K562 (cell line): ENCODE results near the gene LMOD1. TPM values are rescaled to one million over a fixed set of nuclear protein-coding genes. Genes with fewer than 3 reads are reported as not detected.

ENCODE experiments used
- CAMTA2 ChIP-seq: fragments of 250-450 bp; sonication (Bioruptor Pico); conservative IDR thresholded peaks from 2 replicates; pipeline ENCODE4 v1.5.1; 2022
- EP400 ChIP-seq: fragments of 450-650 bp; IDR thresholded peaks from 2 replicates; pipeline ENCODE4 v1.6.1; 2017; ENCODE audit warnings: antibody characterized with exemption, mild to moderate bottlenecking, moderate library complexity
- GATAD2B ChIP-seq: fragments of 450-650 bp; IDR thresholded peaks from 2 replicates; pipeline ENCODE4 v1.6.1; 2017; ENCODE audit warnings: mild to moderate bottlenecking, borderline replicate concordance
- NFE2 ChIP-seq: IDR thresholded peaks from 2 replicates; pipeline ENCODE4 v1.6.1; 2014; ENCODE audit warnings: antibody characterized with exemption, low read depth
- RAD21 ChIP-seq, 2 experiments: fragments of 250-450 bp in 1 of 2; fragments of 450-650 bp in 1 of 2; sonication (Bioruptor Pico) in 1 of 2; formaldehyde crosslinking in 1 of 2; IDR thresholded peaks in 1 of 2; conservative IDR thresholded peaks in 1 of 2; 2 replicates each; pipeline versions ENCODE4 v1.4.0 to v1.8.0; 2020 to 2022; ENCODE audit warnings: mild to moderate bottlenecking in 2 of 2, moderate library complexity in 1 of 2
- SAFB ChIP-seq: fragments of 200-400 bp; formaldehyde crosslinking; IDR thresholded peaks from 2 replicates; pipeline ENCODE4 v1.6.1; 2017; ENCODE audit warnings: low read depth, low read length, borderline replicate concordance
- SRSF9 ChIP-seq: fragments of 200-400 bp; formaldehyde crosslinking; IDR thresholded peaks from 2 replicates; pipeline ENCODE4 v1.6.1; 2017; ENCODE audit warnings: low read depth, low read length, borderline replicate concordance
- STAT6 ChIP-seq: sonication (generic); formaldehyde crosslinking; IDR thresholded peaks from 2 replicates; pipeline ENCODE4 v1.8.1; 2023; ENCODE audit warnings: mild to moderate bottlenecking, missing genetic modification reagents
- THRA ChIP-seq: fragments of 450-650 bp; IDR thresholded peaks from 2 replicates; pipeline ENCODE4 v1.6.1; 2017; ENCODE audit warnings: mild to moderate bottlenecking, moderate library complexity
- THRAP3 ChIP-seq: fragments of 450-650 bp; IDR thresholded peaks from 2 replicates; pipeline ENCODE4 v1.6.1; 2016; ENCODE audit warnings: mild to moderate bottlenecking, inconsistent platforms, borderline replicate concordance
- ZBTB33 ChIP-seq: sonication (generic); formaldehyde crosslinking; IDR thresholded peaks from 2 replicates; pipeline ENCODE4 v1.8.1; 2023; ENCODE audit warnings: mild to moderate bottlenecking, missing genetic modification reagents
- ZBTB34 ChIP-seq: fragments of 250-450 bp; sonication (Bioruptor Pico); IDR thresholded peaks from 2 replicates; pipeline ENCODE4 v1.8.0; 2021; ENCODE audit warnings: mild to moderate bottlenecking, moderate library complexity
- ZBTB49 ChIP-seq: sonication (generic); formaldehyde crosslinking; IDR thresholded peaks from 2 replicates; pipeline ENCODE4 v1.8.0; 2022; ENCODE audit warnings: missing genetic modification reagents, mild to moderate bottlenecking, borderline replicate concordance
- ZNF740 ChIP-seq, 3 experiments: fragments of 200-800 bp in 1 of 3; sonication (Bioruptor generic) in 1 of 3; sonication (generic) in 1 of 3; formaldehyde crosslinking in 1 of 3; IDR thresholded peaks; 2 replicates each; pipeline versions ENCODE4 v1.6.1 to v1.8.0; 2016 to 2022; ENCODE audit warnings: mild to moderate bottlenecking in 2 of 3, missing compliant biosample characterization in 2 of 3, missing genetic modification characterization in 2 of 3, missing genetic modification reagents in 1 of 3
- polyA plus RNA-seq, 8 experiments: library from polyadenylated mRNA; depleted of rRNA in 4 of 8; stranded (reverse) in 5 of 8; unstranded in 3 of 8; fragments of >200 nt; fragmentation: Nextera tagmentation in 2 of 8; fragmentation: Illumina TruSeq in 1 of 8; extraction: Ambion mirVana in 2 of 8; extraction: Trizol in 1 of 8; gene quantifications; 2 replicates each; pipeline versions ENCODE4 v1.2.1 to v1.2.3, GENCODE V29; 2011 to 2014; ENCODE audit warnings: inconsistent platforms in 1 of 8, missing spikeins in 1 of 8
- total RNA-seq, 7 experiments: library from RNA; depleted of rRNA in 6 of 7; stranded (reverse); fragments of >200 nt in 6 of 7; fragmentation: Illumina TruSeq in 2 of 7; extraction: Trizol in 2 of 7; gene quantifications; 2 replicates each; pipeline versions ENCODE4 v1.2.1 to v1.2.3, GENCODE V29; 2011 to 2021; ENCODE audit warnings: low replicate concordance in 1 of 7

LMOD1 gene
- total and polyA plus RNA-seq, 9 of the 15 experiments (the other 6 are each of a cell fraction or from before 2014, with no cell fraction given) = 0.03 to 0.54 (median 0.38) TPM; not detected in 1

- no peak for TF ChIP-seq THRAP3
- no peak for TF ChIP-seq CAMTA2 (CRISPR knock-in tag)
- no peak for TF ChIP-seq ZNF740 (CRISPR knock-in tag; IDR thresholded peaks at IDR 0.05)
- TF ChIP-seq ZNF740 (tag; IDR thresholded peaks at IDR 0.05) = no peak
- peak; percentile 97 for TF ChIP-seq SAFB
- TF ChIP-seq THRA = no peak
- no peak for TF ChIP-seq ZBTB49 (CRISPR knock-in tag)
- TF ChIP-seq ZBTB33 (CRISPR knock-in tag) = peak; percentile 50; the same call in 1 of the 2 replicates
- TF ChIP-seq SRSF9 = no peak
- TF ChIP-seq ZBTB34 (CRISPR knock-in tag) = no peak
- peak; percentile 99 for TF ChIP-seq GATAD2B
- no peak for TF ChIP-seq STAT6 (CRISPR knock-in tag)
- TF ChIP-seq EP400 = peak; percentile 97
- no peak; the same call in 1 of the 2 replicates for TF ChIP-seq NFE2
- TF ChIP-seq RAD21 (CRISPR knock-in tag; conservative IDR thresholded peaks at IDR 0.05 in 1 of 2, IDR thresholded peaks at IDR 0.05 in 1 of 2) = peak in 1 of 2 experiments; percentile 7; a peak in 2 of 4 replicates
Observed at GRCh38 chr1:201955009-201955728, 8.8 kb upstream of the LMOD1 start, which contains the start of gene TIMM17A (continued).
